ENCODE data around the gene ZFHX3.

Gene ZFHX3

DNA sequence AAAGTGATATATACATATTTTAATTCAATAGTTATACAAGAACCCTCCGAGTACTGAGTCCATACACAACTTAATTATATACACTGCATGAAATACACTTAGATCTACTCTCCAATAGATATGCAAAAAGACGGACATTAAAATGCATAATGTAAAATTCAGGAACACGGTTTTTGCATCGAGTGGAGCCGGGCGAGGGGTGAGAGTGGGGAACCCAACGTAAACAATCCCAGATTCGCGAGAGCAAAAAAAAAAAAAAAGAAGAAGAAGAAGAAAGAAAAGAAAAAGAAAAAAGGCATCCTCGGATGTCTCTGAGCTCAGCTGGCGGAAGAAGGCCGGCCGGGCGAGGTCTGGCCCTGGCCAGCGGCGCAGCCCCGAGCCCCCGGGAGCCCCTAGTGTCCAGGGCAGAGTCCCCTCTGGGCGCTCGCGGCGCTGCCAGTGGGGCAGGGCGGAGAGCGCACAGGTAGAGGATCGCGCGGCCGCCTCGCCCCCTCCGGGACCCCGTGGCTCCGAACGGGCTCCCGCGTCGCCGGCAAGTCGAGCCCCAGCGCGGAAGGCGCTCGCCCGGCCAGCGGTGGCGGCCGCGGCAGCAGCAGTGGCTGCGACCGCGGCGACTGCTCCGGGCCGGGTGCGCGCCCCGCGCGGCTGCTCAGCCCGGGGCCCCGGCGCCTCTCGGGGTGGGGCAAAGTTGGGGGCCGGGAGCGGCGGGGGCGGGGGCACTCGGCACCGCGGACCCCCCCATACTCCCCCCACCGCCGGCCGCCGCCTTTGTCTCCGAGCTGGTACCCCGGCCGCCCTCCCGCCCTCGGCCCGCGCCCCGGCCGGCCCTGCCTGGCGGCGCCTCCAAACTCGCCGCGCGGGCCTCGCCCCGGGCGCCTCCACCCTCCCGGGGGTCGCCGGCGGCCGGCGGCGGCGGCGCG, 9.6 kb upstream of the ZFHX3 start:
- no peak for DNase-seq (ENCODE audit: low read depth in 2 of 2)

DNA sequence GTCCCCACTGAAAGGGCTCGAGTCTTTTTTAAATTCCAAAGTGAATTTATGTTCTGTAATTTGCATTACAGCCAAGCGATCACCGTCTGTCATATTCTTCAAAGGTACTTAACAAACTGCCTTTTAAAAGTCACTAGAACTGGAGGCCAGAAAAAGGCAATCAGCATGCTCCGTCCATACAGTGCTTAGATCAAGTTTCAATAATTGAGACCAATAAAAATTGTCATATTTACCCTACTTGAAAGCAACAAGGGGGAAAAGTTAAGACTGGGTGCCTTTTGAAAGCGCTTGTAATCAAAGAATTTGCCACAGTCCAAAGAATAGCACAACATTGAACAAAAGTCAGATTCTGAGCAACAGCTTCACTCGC, 9.0 kb upstream of the ZFHX3 start:
- no peak for DNase-seq (ENCODE audit: low read depth in 2 of 2)

DNA sequence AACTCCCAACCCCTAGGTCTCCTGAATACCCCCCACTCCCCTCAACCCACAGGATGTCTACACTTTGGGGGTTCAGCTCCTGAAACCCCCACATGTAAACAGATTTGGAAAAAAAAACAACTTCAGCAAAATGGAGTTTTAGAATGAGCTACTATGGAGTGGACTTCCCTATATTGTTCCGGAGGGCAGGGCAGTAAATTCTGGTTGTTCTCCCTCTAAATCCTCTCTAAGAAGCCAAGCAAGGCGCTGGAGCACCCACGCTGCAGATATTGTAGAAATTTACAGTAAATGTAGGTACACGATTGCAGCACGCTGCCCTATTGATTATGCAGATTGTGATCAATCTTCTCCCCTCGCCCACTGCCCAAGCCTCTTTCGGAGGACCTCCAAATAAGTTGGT, 8.5 kb upstream of the ZFHX3 start:
- DNase-seq (ENCODE audit: low read depth in 2 of 2) = no peak

DNA sequence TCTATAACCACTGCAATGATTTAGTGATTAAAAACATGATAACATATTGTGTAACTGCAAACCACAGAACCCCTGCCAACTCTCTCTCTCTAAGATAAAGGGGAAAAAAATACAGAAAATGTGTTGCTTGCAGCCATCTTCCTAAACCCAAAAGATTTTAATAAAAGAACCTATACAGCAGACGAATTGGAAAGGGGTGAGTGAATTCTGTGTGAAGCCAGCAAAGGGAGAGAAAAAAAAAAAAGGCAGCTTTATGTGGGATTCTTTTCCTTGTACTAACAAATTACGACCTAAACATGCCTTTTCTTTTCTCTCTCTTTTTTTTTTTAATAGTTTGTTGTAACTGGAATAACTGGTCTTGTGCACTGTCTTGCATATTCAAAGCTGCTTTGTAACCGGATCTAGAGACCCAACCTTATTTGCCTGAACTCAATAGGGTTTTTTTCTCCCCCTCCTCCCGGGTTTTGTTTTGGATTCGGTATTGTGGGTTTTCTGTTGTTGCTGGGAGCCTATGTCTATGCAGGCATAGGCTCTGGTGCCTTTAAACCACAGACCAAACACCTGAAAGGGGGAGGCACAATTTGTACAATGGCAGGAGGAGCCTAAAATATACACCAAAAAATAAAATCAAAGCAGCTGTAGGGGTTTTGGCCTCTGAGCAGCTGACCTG, 7.0 kb upstream of the ZFHX3 start:
- no peak for DNase-seq (ENCODE audit: low read depth in 2 of 2)

DNA sequence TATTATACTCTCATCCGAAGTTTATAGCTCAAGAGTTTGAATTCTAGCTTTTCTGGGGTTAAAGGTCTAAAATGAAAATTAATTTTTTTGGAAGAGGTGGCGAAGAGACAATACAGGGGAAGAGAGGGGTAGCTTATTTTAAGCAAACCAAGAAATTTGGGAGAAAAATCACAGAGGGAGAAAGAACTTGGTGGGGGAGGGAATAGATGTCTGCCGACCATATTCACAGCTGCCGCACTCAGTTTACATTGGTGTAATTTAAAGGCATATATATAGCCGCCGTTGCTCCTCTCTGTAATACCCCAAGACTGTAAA, 6.5 kb upstream of the ZFHX3 start:
- DNase-seq (ENCODE audit: low read depth in 2 of 2) = no peak

DNA sequence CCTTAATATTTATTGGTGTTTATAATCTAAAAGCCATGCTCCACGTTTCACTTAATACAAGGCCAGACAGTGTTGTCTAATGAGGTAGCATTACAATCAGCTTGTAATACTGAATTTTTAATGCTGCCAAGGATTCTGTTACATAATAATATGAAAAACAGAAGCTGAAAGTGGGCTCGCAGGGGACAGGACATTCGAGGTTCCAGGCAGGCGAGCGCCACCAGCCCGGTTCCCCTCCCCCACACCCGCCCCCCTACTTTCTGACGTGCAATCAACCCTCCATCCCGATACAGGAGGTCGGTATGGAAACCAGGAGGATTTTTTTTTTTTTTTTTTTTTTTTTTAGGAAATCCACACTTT, 6.2 kb upstream of the ZFHX3 start:
- DNase-seq (ENCODE audit: low read depth in 2 of 2) = no peak

DNA sequence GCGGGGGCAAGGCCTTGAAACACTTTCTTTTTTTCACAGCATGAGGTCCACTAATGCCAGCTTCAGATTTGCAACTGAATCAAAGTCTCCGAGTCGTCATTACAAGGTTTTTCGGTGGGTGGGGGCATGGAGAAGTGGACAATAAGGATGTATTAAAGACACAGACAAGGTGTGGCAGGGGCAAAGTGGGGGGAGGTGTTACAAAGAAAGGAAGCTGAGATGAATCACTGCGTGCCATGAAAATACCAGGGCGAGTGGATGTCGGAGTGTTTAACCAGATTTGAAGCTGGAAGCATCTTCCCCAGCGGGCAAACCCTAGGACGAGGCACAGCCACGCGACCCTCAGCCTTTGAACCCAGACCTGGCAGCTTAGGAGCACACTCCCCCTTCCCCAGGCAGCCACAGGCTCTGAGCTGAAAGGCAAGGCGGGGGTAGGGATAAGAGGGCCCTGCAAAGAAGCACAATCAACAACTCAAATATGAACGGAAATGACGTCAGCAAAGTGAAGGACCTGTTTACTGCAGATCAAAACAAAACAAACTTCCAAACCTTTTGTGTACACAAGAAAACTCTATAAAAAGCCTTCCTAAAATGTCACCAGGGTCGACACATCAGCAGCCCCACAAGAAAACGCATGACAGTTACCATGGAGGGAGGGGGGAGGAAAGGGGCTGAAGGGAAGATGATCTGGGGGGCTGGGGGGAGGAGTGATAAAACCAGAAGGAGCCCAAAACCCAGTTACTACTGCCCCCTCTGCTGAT, 5.6 kb upstream of the ZFHX3 start:
- DNase-seq (ENCODE audit: low read depth in 2 of 2) = no peak

DNA sequence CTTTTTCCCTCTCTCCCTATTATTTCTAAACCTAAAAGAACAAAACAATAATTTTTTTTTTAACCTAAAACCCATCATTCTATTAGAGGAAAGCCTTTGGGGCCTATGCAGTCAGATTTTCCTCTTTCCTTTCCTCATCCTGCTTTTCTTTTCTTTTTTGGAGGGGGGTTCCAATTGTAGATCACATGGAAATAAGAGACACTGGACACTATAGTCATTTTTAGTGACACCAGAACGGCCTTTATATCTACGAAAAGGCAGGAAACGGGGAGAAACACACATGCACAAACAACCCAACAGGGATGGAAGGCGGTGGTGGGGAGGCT, 5.1 kb upstream of the ZFHX3 start:
- no peak for DNase-seq (ENCODE audit: low read depth in 2 of 2)

DNA sequence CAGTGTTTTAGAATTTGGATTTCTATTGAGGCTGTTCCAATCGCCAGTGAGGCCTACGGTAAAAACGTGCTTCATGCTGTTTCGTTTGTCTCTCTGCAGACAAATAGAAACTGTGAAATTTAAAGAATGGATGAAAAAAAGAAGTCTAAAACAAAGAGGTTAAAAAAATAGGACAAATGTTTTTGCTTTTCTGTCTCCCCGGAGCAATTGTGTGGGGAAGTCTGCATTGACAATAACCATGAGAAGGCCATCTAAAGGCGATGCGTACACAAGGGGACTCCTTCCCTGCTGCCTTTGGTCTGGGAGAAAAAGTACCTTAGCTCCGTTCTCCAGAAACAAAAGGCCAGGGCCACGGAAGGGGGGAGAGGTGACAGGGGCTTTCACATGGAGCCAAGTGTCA, 4.6 kb upstream of the ZFHX3 start:
- DNase-seq (ENCODE audit: low read depth in 2 of 2) = no peak

DNA sequence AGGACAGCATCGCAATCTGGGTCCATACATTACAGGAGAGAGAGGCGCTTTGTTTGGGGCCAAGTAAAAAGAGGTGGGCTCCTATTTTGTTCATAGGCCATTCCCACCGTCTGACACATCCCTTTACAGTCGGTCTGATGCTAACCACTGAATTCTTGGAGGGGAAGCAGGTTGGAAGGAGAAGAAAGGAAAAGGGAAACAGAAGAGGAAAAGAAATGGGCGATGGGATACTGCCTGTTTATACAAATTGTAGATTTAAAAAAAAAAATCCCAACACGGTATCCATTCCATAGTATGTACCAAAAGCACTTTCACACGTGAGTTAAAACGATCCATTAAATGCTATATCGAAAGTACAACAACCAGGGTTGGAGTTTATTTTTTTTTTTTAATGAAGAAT, 4.0 kb upstream of the ZFHX3 start:
- no peak for DNase-seq (ENCODE audit: low read depth in 2 of 2)

DNA sequence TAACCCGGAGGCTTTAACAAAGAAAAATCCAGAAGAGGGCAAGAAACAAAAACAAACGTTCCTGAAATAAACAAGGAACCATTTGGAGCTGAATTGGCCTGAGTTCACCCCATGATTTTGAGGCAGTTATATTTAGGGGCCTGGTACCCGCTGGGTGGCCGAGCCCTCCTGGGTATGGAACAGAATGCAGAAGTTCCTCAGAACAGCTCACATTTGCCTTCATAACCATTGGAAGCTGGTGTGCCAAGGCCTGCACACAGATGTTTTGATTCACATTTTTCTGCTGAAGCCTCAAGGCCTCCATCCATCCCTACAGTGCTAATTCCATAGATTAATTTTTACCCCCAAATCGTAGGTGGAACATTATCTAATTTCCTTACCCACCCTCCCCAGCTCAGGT, 3.3 kb upstream of the ZFHX3 start:
- no peak for DNase-seq (ENCODE audit: low read depth in 2 of 2)

DNA sequence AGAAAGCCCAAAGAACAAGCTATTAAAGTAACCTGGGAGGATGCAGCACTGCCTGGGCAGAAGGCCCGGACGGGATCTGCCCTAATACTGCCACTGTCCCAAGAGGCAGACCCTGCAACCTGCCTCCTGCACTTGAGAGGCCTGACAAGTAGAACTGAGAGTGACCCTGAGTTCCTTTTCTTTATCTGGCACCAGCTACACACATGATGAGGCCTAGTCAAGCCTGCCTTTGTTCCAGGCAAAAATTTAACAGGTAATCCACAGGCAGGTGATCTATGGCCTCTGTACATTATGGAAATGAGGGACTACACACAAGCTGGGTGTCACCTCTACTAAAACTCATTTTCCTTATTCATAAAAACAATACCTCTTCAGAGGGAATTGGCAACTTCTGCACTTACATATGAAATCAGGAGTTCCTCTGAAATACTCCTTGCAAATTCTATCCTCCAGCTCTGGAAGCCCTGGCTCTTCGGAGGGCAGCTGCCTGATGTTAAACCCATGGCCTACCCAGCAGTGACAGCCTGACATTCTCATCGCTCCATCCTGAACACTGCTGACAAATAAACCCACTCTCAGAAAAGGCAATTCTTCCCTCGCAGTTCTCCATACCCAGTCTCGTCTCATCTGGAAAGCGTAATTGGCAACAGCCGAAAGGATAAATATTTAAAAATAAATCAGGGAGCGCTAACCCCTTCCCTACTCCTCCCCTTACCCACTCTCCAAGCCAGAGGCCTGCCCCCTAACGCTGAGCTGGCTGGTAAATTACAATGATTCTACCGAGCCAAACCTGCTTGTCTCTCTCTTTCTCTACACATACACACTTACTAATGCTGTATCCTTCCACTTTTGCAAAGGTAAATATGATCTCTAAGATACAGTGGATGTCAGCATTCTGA, 2.5 kb upstream of the ZFHX3 start:
- DNase-seq (ENCODE audit: low read depth in 2 of 2) = no peak

DNA sequence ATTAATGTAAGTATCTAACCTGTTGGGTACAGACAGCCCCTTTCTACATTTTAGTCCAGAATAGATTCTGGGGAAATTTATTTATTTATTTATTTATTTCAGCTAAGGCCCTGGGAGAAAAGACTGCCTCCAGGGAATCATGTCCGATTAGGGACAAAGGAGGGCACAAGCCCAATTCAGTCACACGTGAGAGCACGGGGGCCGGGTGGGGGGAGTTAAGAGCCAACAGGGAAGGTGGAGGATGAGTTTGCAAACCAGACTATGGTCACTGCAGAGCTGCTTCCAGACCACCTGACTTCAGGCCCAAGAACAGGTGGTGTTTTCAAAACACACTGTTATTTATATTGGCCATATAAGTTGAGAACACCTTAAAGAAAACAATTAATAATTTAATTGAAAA, 1.6 kb upstream of the ZFHX3 start:
- no peak for DNase-seq (ENCODE audit: low read depth in 2 of 2)

DNA sequence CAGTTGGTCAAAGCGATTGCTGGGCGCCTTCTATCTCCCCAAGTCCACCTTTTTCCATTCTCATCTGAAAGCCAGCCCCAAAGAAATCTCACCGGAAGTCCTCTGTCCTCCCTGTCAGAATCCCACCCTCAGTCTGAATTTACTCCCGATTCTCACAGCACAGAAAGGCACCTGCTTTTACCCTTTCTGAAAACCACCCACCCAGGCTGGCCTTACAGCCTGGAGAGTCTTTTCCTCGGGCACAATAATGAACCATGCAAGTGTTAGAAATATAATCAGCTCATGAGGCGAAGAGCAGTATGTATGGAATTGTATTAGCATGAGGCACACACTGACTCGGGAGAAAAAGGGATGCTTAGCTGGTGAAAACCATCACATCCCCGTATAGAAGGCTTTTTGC, 1.2 kb upstream of the ZFHX3 start:
- no peak for DNase-seq (ENCODE audit: low read depth in 2 of 2)

DNA sequence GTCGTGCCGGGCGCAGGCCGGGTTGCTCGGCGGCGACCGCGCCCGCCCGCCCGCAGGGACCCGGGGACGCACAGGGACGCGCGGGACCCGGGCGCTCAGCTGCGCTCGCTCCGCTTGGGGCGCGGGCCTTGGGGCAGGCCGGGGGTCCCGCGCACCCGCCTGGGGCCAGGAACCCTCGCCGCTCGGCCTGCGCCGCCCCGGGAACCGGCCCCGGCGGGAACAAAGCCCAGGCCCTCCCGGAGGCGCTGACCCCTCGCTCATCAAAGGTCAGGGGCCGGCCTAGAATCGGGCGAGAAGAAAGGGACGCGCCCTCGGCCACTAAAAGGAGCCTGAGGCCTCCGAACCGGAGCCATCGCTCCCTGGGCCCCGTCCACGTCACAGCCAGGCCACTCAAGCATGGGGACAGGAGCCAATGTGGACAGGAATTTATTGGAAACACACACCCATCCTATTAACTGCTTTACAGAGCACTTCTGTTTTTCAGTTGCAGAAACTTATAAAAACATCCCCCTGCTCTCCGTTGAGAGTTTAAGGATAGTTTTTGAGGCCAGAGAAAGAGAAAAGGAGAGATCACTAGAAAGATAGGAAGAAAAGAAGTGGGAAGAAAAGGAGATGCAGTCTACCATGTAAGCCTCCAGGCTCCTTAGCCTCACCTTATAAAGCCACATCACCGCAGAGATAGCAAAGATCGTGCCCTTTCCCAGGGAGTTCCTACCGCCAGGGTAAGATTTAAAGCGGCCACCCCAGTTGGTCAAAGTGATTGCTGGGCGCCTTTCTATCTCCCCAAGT, 558 bp upstream of the ZFHX3 start:
- DNase-seq (ENCODE audit: low read depth in 2 of 2) = no peak

DNA sequence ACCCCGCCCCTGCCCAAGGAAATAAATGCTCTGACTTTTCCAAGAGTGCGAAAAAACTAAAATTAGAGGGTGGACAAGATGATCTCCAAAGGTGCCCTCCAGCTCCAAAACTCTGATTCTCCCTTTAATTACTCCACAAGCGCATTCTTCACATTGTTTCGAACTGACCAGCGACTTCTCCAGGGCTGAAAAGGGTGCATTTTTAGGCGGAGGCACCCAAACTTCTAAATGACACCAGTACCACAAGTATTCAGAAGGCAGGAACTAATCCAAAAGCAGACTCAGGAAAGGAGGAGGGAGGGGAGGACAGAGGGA, 750 bp downstream of the ZFHX3 start:
- DNase-seq (ENCODE audit: low read depth in 2 of 2) = no peak

DNA sequence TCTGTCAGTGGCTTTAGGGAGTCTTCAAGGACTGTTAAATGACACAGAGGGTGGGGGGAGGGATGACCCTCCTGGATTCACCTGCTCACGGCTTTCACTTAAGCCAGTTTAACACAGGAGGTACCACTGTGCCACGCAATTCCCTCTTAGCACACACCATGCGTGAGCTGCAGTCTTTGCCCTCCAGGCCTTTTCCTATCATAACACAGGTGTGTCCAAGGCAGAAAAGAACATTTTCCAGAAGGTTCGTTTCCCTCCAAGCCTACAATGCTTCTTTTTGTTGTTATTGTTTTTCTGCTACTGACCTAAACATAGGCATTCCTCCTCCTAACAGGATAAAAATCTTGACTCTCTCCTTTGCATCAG, 1.1 kb downstream of the ZFHX3 start:
- no peak for DNase-seq (ENCODE audit: low read depth in 2 of 2)

DNA sequence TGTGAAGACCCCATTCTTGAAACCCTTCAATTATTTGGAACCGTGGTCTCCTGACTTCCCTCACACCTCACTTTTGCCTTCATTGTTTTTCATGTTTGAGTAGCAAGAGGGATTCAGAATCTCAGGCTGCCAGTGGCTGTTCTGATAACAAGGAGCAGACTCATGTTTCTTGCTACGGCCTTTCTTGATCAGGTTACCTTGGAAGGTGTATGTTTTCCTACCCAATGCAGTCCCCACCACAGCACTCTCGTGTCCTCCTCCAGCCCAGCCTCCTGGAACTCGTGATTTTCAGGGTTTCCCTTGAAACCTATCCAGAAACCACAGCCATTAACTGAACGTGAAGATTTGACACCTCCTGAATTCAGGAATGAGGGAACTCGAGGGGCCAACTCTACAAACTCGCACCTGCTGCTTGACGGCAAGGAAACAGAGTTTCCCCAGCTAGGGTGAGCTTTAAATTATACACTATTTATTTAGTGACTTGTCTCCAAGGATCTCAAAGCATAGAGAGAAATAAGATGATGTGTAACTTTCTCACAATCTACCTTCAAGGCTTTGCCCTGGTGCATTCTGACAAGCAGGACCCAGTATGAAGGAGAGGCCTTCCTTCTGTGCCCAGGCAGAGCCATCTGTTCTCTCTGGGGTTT, 1.6 kb downstream of the ZFHX3 start:
- no peak for DNase-seq (ENCODE audit: low read depth in 2 of 2)

DNA sequence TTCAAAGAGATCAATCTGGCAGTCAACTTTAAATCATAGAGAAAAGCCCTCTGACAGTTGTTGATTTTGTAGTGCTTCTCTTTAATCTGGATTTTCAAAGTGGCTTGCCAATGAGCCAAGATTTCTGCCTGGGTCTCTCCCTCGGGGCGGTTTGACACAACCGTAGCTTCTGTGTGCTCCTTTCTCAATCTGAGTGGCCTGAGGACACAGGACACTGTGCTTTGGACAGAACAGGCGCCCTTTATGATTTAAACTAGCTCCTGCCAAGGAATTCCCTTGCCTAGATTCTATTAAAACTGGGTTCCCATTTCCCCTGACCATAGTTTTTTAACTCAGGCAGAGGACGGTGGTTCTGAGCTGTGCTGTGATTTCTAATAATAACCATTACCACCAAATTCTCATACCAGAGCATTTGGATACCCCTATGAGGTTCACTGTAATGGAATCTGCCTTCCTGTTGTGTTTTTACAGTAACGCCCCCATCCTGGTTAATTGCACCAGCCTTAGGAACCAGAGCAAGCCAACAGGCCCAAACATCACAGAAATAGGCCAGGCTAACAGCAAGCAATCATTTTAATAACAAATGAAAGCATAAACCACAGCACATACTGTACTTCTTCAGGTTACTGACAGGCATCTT, 4.0 kb downstream of the ZFHX3 start:
- DNase-seq (ENCODE audit: low read depth in 2 of 2) = no peak

DNA sequence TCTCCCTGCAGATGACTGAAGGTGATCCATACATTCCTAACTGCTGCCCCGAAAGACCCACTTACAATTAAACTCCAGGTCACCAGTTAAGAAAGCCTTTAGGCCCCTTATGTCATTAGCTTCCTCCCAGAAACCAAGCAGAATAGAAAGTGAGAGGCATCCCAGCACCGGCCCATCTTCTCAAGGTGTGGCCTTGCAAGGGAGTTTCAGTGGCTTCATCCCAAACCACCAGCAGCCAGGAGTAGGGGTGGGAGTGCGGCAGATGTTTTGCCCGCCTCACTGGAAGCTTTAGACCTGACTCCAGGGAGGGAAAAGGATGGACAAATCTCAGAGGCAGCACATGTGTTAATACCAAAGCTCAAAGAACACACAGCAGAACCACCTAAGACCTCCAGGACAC, 5.1 kb downstream of the ZFHX3 start:
- DNase-seq (ENCODE audit: low read depth in 2 of 2) = no peak

DNA sequence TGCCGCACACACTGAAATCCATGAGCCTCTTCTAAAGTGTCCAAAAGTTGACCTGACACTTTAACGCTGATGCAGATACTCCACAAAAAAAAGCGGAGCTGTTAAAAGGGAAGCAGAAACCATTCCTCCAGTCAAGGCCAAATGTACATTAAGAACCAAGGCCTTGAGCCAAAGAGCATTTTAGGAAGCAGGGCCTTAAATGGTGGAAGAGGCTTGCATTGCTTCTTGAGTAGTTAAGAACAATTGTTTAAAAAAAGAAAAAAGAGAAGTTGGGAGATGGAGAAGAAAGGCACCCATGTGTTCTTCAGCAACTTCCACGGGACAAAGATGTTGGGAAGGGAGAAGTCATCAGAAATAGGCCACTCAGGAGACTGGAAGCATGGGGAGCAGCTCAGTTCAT, 6.3 kb downstream of the ZFHX3 start:
- no peak for DNase-seq (ENCODE audit: low read depth in 2 of 2)
